Stimulated activated CD4-positive, alpha-beta T cell treated with anti-CD3 and anti-CD28 coated beads, Interleukin-4, amount 100 ng/mL, for 24 hours (primary cell): Measurements from ENCODE around the gene GOLGA6L7.
A peak's percentile ranks its signal among the peaks of the same experiment; 100 is the strongest.
"Not testable (repeated sequence)": the region's sequence is repeated elsewhere in the genome, so short reads cannot be mapped to it uniquely, and the experiment has no call there.

Experiments
- DNase-seq: peaks from one replicate; pipeline ENCODE4 v3.0.0-alpha.2; 2020

The GOLGA6L7 gene

GRCh38 chr15:28840285-28840684 lies 8.2 kb downstream of the GOLGA6L7 start:
- not testable (repeated sequence) for DNase-seq

- DNase-seq: not testable (repeated sequence)
Observed at GRCh38 chr15:28834957-28835585, 13.4 kb downstream of the GOLGA6L7 start.

GRCh38 chr15:28831897-28832587 lies 16.4 kb downstream of the GOLGA6L7 start:
- peak; percentile 68 for DNase-seq

GRCh38 chr15:28821420-28821819 lies 27.0 kb downstream of the GOLGA6L7 start:
- not testable (repeated sequence) for DNase-seq

- not testable (repeated sequence) for DNase-seq
Observed at GRCh38 chr15:28819930-28820295, 28.5 kb downstream of the GOLGA6L7 start.

- peak; percentile 20 for DNase-seq
Observed at GRCh38 chr15:28819019-28819929, 29.2 kb downstream of the GOLGA6L7 start.

GRCh38 chr15:28818168-28818567 lies 30.3 kb downstream of the GOLGA6L7 start:
- DNase-seq: not testable (repeated sequence)

GRCh38 chr15:28814059-28814458 lies 34.4 kb downstream of the GOLGA6L7 start:
- not testable (repeated sequence) for DNase-seq

GRCh38 chr15:28813392-28813791 lies 35.1 kb downstream of the GOLGA6L7 start:
- not testable (repeated sequence) for DNase-seq

- DNase-seq: not testable (repeated sequence)
Observed at GRCh38 chr15:28811852-28812550, 36.4 kb downstream of the GOLGA6L7 start.

- DNase-seq: not testable (repeated sequence)
Observed at GRCh38 chr15:28810444-28810843, 38.0 kb downstream of the GOLGA6L7 start.

GRCh38 chr15:28808136-28808535 lies 40.3 kb downstream of the GOLGA6L7 start:
- not testable (repeated sequence) for DNase-seq

GRCh38 chr15:28800366-28800765 lies 48.1 kb downstream of the GOLGA6L7 start:
- not testable (repeated sequence) for DNase-seq

- not testable (repeated sequence) for DNase-seq
Observed at GRCh38 chr15:28798234-28798633, 50.2 kb downstream of the GOLGA6L7 start.

- not testable (repeated sequence) for DNase-seq
Observed at GRCh38 chr15:28794231-28794630, 54.2 kb downstream of the GOLGA6L7 start.
